AG09309 (cell line): ENCODE measurements around the gene MEIOC.
"Not testable (repeated sequence)": the region's sequence is repeated elsewhere in the genome, so short reads cannot be mapped to it uniquely, and the experiment has no call there.

Source experiments
- DNase-seq: peaks from one replicate; pipeline ENCODE4 v3.0.0-alpha.2; 2010; ENCODE audit warnings: low read depth
- H3K4me3 ChIP-seq: 2 replicates; pipeline ENCODE4 v1.5.1; 2011; ENCODE audit warnings: mild to moderate bottlenecking, low read depth, low read length, moderate library complexity; ENCODE audit not compliant: control insufficient read depth
- TF ChIP-seq, protein P1 (sequence below): IDR thresholded peaks from 2 replicates; pipeline ENCODE4 v1.5.1; 2011; ENCODE audit warnings: mild to moderate bottlenecking, low read depth, low read length, inconsistent platforms; ENCODE audit not compliant: insufficient read depth, control insufficient read depth; ENCODE audit errors: missing control alignments

The MEIOC gene

DNA sequence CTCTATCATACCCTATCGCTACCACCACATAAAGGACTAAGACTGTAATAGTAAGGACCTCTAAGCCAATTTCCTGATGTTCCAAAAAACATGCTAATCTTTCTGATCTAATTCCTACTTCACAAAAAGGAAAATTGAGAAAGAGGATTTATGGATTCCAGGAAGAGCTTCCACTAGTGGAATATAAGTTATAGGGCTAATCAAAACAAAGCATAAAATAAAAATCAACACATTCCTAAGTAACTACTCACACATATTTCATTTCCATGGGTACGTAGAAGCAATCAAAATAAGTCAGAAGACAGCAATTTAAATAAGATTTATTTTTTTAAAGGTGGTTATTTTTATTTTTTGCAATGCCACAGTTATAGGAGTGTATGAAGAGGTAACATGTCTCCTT, 20.9 kb downstream of the MEIOC start:
- TF ChIP-seq, protein P1, sequence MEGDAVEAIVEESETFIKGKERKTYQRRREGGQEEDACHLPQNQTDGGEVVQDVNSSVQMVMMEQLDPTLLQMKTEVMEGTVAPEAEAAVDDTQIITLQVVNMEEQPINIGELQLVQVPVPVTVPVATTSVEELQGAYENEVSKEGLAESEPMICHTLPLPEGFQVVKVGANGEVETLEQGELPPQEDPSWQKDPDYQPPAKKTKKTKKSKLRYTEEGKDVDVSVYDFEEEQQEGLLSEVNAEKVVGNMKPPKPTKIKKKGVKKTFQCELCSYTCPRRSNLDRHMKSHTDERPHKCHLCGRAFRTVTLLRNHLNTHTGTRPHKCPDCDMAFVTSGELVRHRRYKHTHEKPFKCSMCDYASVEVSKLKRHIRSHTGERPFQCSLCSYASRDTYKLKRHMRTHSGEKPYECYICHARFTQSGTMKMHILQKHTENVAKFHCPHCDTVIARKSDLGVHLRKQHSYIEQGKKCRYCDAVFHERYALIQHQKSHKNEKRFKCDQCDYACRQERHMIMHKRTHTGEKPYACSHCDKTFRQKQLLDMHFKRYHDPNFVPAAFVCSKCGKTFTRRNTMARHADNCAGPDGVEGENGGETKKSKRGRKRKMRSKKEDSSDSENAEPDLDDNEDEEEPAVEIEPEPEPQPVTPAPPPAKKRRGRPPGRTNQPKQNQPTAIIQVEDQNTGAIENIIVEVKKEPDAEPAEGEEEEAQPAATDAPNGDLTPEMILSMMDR: no peak
- H3K4me3 ChIP-seq: no peak overlapping the region
- peak; percentile 13 for DNase-seq

DNA sequence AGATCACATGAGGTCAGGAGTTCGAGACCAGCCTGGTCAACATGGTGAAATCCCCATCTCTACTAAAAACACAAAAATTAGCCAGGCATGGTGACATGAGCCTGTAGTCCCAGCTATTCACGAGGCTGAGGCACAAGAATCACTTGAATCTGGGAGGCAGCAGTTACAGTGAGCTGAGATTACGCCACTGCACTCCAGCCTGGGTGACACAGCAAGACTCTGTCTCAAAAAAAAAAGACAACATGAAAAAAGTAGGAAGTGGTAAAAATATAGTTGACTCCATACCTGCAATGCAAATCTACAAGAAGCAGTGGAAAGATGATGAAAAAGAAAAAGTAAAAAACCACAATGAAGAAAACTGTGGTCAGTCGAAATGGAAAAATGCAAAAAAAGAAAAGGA, 27.0 kb downstream of the MEIOC start:
- DNase-seq, H3K4me3 ChIP-seq: not testable (repeated sequence)

DNA sequence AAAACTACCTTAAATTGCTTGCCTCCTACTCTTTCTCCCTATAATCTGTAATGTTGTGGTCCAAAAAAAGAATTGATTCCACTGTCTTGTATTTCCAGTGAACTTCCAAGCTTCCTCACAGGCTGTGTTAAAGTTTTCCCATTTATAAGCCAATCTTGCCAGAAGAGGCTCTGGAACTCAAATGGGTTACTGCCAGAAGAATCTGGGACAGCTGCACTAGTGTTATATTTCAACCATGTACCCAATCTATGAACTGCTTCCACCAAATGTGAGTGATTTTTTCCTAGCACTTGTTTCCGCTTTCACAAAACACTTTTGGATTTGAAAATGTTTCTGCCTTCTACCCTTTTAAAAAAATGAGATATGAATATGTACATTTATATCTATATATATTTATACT, 31.5 kb downstream of the MEIOC start:
- DNase-seq: no peak
- TF ChIP-seq, protein P1: no peak
- no peak overlapping the region for H3K4me3 ChIP-seq

DNA sequence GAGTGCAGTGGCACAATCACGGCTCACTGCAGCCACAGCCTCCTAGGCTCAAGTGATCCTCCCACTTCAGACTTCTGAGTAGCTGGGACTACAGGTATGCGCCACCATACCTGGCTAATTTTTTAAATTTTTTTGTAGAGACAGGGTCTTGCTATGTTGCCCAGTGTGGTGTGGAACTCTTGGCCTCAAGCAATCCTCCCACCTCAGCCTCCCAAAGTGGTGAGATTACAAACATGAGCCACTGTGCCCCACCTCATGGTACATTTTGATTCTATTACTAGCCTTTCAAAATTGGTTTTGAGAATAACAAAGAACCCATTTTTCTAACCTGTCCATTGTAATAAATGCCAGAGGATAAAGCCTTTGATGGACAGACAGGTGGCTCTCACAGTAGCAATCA, 31.9 kb downstream of the MEIOC start:
- H3K4me3 ChIP-seq: no peak overlapping the region
- DNase-seq: no peak

DNA sequence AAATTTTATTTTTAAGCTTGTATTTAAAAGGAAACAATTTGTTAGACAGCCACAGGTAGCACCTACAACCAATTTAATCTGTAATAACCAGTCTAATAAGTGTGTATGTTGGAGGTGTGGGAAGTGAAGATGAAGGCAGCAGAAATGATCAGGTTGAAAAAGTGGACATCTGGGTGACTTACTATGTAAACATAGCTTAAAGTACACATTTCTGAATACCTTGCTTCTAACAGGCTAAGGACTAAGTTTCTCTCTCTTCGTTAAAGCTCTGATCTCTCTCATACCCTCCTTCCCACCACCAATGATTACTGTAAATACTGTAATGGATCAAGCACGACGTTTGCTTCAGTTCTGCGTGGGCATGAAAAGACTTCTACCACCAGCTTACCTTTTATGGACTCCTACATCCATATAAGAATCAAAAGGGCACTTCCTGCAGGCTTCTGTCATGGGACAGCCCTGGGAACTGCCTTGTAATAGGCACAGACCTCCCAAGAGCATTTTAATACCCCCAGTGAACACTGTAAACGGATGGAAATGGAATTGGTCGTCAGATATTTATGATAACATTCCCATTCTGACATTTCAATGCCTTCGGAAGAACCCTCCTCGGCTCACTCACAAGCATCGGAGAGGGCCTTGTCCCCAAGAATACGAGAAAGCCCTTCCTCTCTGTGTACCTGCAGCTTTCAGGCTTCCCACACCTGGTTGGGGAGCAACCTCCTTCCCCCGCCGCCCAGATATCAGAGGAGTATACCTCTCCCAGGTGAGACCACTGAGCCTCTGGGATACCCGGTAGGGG, 32.6 kb downstream of the MEIOC start:
- DNase-seq: no peak
- TF ChIP-seq, protein P1: no peak
- peak overlapping the region; percentile 97 for H3K4me3 ChIP-seq

More for the DNA sequence above, 31.9 kb downstream of the MEIOC start:
- TF ChIP-seq, protein P1: no peak

DNA sequence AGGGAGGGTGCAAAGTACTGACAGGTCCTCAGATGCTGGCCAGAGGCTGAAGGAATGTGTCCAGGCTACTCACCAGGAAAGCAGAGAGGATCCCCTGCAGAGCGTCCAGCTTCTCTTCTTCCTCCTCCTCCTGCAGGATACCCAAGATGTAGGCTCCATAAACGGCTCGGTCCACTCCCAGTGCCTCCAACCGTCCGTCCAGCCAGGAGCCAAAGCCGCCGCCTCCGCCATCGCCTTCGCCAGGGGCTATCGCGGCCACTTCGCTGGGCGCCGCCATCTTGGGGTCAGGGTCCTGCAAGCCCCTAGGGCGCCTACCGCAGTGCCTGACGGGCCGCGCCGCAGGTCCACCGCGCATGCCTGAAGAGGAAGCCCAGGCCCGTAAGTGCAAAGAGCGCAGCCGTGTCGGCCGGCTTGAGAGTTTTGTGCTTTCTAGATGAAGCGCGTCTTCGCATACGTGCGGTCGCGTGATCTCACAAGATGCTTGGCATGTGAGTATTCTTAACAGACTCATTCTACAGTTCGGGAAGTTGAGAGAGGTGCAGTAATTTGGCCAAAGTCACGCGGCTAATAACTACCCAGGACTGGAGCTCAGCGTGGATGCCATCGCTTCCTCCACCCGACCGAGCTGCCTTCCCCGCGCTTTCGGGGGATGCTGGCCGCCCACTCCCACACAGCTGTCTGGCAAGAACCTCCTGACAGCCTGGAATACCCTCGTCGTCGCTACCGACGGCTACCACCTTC, 33.4 kb downstream of the MEIOC start, which contains the start of gene CCDC43:
Gene CCDC43 (minus strand): TSS at position 300 of the 741 bp plus-strand sequence. CDS start 23 bp downstream, at position 277.
- TF ChIP-seq, protein P1: no peak
- peak; percentile 58 for DNase-seq
- peak within 1 kb of the TSS; percentile 97 for H3K4me3 ChIP-seq

DNA sequence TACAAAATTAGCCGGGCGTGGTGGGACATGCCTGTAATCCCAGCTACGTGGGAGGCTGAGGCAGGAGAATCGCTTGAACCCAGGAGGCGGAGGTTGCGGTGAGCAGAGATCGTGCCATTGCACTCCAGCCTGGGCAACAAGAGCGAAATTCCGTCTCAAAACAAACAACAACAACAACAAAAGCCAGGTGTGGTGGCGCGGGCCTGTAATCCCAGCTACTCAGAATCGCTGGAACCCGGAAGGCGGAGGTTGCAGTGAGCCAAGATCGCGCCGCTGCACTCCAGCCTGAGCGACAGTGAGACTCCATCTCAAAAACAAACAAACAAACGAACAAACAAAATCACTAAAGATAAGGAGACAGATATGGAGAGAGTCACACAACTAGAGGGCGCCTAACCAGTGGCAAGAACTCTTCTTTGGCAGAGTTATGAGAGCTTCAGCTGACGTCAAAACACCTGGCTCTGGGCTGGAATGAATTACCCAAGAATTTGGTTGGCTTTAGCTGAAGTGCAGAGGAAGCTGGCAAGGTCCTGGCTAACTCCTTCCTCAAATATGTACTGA, 34.6 kb downstream of the MEIOC start:
- DNase-seq, H3K4me3 ChIP-seq: not testable (repeated sequence)
